Erythroblast (primary cell): ENCODE results near the gene RPRD1B.

ENCODE experiments used
- GATA1 ChIP-seq: IDR thresholded peaks from 2 replicates; pipeline ENCODE4 v1.6.1; 2011; ENCODE audit warnings: low read depth, mild to moderate bottlenecking, control low read depth, low read length, moderate library complexity
- POLR2A ChIP-seq: IDR thresholded peaks from 2 replicates; pipeline ENCODE4 v1.6.1; 2011; ENCODE audit warnings: mild to moderate bottlenecking, low read length

- TF ChIP-seq POLR2A (no peak), GATA1 (no peak)
Measured at GRCh38 chr20:38127920-38128528, 94.5 kb downstream of the RPRD1B start.
